CD4-positive, alpha-beta T cell (primary cell): ENCODE measurements around the gene NOD1. TPM values are rescaled to one million over a fixed set of nuclear protein-coding genes. Genes with fewer than 3 reads are reported as not detected.

Experiments
- ATAC-seq: fragments of 200-7000 bp; cut with Tn5 transposase; one replicate; pipeline ENCODE4 v1.10.0; 2022; ENCODE audit warnings: mild to moderate bottlenecking; ENCODE audit not compliant: poor library complexity
- CTCF ChIA-PET: fragments of 350-600 bp; sonication (Branson Sonifier 250); formaldehyde crosslinking; loops from one replicate; lab custom pipeline; 2021; ENCODE audit warnings: antibody characterized with exemption, inconsistent platforms; lab: Charles Lee
- POLR2A ChIA-PET: fragments of 350-600 bp; sonication (Branson Sonifier 250); formaldehyde crosslinking; loops from one replicate; lab custom pipeline; 2021; ENCODE audit warnings: antibody characterized with exemption, inconsistent platforms; lab: Charles Lee
- DNase-seq, 14 experiments: peaks; one replicate each; pipeline ENCODE4 v3.0.0-alpha.2; 2013 to 2020; ENCODE audit warnings: mixed read lengths in 2 of 14
- H3K27ac ChIP-seq, 2 donors: one replicate each; pipeline versions ENCODE4 v1.5.1 to v1.7.0; 2013; ENCODE audit warnings: low read length in 2 of 2, low read depth in 1 of 2, mild to moderate bottlenecking in 1 of 2
- H3K27me3 ChIP-seq, 2 experiments: 1 replicate in 1 of 2; 2 replicates in 1 of 2; pipeline versions ENCODE4 v1.6.1 to v1.7.0; 2013; ENCODE audit warnings: low read length in 2 of 2, control low read depth in 1 of 2, mild to moderate bottlenecking in 1 of 2, moderate library complexity in 1 of 2; ENCODE audit not compliant: insufficient read depth in 2 of 2, control insufficient read depth in 1 of 2
- H3K36me3 ChIP-seq: one replicate; pipeline ENCODE4 v1.6.1; 2013; ENCODE audit warnings: low read length, control low read depth; ENCODE audit not compliant: insufficient read depth
- H3K4me1 ChIP-seq: one replicate; pipeline ENCODE4 v1.6.1; 2013; ENCODE audit warnings: low read length, control low read depth; ENCODE audit not compliant: insufficient read depth
- H3K4me3 ChIP-seq: one replicate; pipeline ENCODE4 v1.5.1; 2013; ENCODE audit warnings: mild to moderate bottlenecking, low read length, moderate library complexity
- H3K9me3 ChIP-seq, 2 experiments: 1 replicate in 1 of 2; 2 replicates in 1 of 2; pipeline versions ENCODE4 v1.6.1 to v1.7.0; 2013; ENCODE audit warnings: low read length in 2 of 2, mild to moderate bottlenecking in 2 of 2, control low read depth in 1 of 2, moderate library complexity in 1 of 2; ENCODE audit not compliant: control insufficient read depth in 1 of 2, insufficient read depth in 1 of 2
- H3K27ac Mint-ChIP-seq: one replicate; pipeline ENCODE4 v1.8.0; 2020; ENCODE audit warnings: mixed read lengths
- H3K27me3 Mint-ChIP-seq: one replicate; pipeline ENCODE4 v1.8.0; 2021; ENCODE audit warnings: mixed read lengths
- H3K36me3 Mint-ChIP-seq: one replicate; pipeline ENCODE4 v1.8.0; 2021; ENCODE audit warnings: low read depth, mixed read lengths
- H3K4me1 Mint-ChIP-seq: one replicate; pipeline ENCODE4 v1.8.0; 2021; ENCODE audit warnings: low read depth, mixed read lengths
- H3K4me3 Mint-ChIP-seq: one replicate; pipeline ENCODE4 v1.8.0; 2020; ENCODE audit warnings: mild to moderate bottlenecking, mixed read lengths
- H3K9me3 Mint-ChIP-seq: one replicate; pipeline ENCODE4 v1.8.0; 2020; ENCODE audit warnings: mixed read lengths
- intact Hi-C, 2 experiments: fragments of 100-400 bp; cut with DNase I in 1 of 2; cut with micrococcal nuclease in 1 of 2; formaldehyde crosslinking; loops; one replicate each; pipeline versions ENCODE4 v1.15.1 to v1.9.0; 2023 to 2025; cut with DNase I, micrococcal nuclease
- total RNA-seq, 174 experiments: library from RNA in 2 of 174; stranded (reverse) in 2 of 174; gene quantifications; one replicate each; pipeline ENCODE4 v1.2.3 and lab custom pipeline; 2021 to 2026
- TF ChIP-seq, protein P1 (sequence below): fragments of 200-600 bp; IDR thresholded peaks from one replicate; pipeline ENCODE4 v1.8.0; 2022; ENCODE audit warnings: antibody characterized with exemption, mild to moderate bottlenecking

NOD1 gene
- total RNA-seq, 2 experiments from 2014 or later, result 11.6 to 12.6 TPM

DNA sequence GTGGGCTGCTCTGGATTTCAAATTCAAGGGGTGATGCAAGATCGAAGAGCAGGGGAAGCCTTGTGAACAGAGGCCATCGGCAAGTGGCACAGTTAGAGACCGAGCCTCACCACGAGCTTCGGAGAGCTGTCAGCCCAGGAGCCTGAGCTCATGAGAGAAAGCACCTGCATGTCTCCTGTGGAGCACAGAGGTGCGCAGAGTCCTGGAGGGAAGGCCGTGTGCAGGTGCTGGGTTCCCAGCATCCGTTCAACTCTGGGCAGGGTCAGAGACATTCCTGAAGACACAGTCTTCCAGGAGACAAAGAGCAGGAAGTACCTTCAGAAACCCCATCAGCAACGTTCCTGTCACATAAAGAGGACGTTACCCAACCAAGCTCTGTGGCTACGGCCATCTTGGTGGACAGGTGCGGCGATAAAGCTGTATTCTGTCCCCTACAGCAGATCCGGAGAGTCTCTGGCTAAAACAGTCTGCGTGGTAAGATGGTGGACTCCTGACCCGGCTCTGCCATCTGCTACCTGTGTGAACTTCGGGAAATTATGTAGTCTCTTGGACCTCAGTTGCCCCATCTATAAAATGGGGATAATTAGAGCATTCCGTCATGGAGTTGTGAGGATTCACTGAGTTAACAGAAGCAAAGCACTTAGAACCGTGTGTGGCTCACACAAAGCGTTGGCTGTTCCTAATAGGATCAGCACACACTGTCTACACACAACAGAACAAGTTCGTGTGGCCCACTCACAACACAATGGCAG lies 40.6 kb downstream of the NOD1 start:
- TF ChIP-seq, protein P1, sequence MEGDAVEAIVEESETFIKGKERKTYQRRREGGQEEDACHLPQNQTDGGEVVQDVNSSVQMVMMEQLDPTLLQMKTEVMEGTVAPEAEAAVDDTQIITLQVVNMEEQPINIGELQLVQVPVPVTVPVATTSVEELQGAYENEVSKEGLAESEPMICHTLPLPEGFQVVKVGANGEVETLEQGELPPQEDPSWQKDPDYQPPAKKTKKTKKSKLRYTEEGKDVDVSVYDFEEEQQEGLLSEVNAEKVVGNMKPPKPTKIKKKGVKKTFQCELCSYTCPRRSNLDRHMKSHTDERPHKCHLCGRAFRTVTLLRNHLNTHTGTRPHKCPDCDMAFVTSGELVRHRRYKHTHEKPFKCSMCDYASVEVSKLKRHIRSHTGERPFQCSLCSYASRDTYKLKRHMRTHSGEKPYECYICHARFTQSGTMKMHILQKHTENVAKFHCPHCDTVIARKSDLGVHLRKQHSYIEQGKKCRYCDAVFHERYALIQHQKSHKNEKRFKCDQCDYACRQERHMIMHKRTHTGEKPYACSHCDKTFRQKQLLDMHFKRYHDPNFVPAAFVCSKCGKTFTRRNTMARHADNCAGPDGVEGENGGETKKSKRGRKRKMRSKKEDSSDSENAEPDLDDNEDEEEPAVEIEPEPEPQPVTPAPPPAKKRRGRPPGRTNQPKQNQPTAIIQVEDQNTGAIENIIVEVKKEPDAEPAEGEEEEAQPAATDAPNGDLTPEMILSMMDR, result no peak
- ChIA-PET POLR2A (no interaction called here), CTCF (no interaction called here)
- Histone ChIP-seq H3K36me3 (peaks cover 39% of the 10 kb centered on the region), H3K27me3 (no peaks in the 10 kb centered on the region), H3K9me3 (no peaks in the 10 kb centered on the region), H3K27ac (no peak overlapping the region), H3K4me1 (no peaks in the 10 kb centered on the region), H3K4me3 (no peak overlapping the region)
- intact Hi-C loops, result no loop called here
- Mint-ChIP-seq H3K27me3 (no peaks in the 10 kb centered on the region), H3K36me3 (peaks cover 59% of the 10 kb centered on the region), H3K27ac (no peak overlapping the region), H3K4me1 (no peaks in the 10 kb centered on the region), H3K9me3 (no peaks in the 10 kb centered on the region), H3K4me3 (no peak overlapping the region)
- ATAC-seq, result no peak
- DNase-seq, result no peak

DNA sequence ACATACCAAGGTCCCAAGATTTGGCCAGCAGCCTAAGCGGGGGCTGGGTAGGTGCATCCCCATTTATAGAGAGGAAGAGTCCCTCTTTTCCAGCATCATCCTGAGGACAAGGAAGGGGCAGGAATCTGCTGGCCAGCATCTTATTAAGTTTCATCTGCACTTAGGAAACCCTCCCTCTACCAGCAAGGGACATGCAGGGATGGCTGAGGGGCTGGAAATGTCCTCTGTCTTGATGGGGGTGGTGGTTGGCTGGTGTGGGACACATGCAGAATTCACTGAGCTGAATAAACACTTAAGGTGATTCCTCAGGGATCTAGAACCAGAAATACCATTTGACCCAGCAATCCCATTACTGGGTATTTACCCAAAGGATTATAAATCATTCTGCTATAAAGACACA lies 42.1 kb downstream of the NOD1 start:
- Histone ChIP-seq H3K36me3 (peaks cover 39% of the 10 kb centered on the region), H3K27me3 (no peaks in the 10 kb centered on the region), H3K4me3 (no peak overlapping the region), H3K27ac (no peak overlapping the region), H3K4me1 (no peaks in the 10 kb centered on the region), H3K9me3 (no peaks in the 10 kb centered on the region)
- DNase-seq (no peak), ATAC-seq (no peak)
- H3K27me3 Mint-ChIP-seq, result no peaks in the 10 kb centered on the region
- H3K4me1 Mint-ChIP-seq, result no peaks in the 10 kb centered on the region
- CTCF ChIA-PET, result no interaction called here
- no peak overlapping the region for H3K27ac Mint-ChIP-seq
- no peak overlapping the region for H3K4me3 Mint-ChIP-seq
- H3K9me3 Mint-ChIP-seq, result no peaks in the 10 kb centered on the region
- peaks cover 73% of the 10 kb centered on the region for H3K36me3 Mint-ChIP-seq
- POLR2A ChIA-PET, result no interaction called here
- TF ChIP-seq, protein P1, result no peak
- intact Hi-C loops, result no loop called here

DNA sequence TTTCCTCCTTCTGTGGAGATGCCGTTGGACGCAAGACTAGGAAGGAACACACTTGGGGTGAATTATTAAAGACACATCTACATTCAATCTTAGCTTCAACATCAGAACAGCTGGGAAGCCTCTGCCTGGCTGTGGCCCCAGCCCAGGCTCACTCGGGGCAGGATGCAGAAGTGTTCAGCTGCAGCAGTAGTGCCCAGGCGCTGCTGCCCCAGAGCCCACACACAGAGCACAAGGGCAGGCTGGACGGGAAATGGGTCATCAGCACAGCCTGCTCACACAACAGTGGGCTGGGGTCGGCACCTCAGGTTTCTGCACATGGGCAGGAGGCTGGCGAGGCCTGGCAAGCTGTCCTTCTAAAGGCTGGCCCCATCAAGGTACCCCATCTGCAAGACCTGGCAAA lies 42.5 kb downstream of the NOD1 start:
- no peaks in the 10 kb centered on the region for H3K4me1 ChIP-seq
- H3K4me3 ChIP-seq, result no peak overlapping the region
- no peak overlapping the region for H3K27ac ChIP-seq
- H3K27ac Mint-ChIP-seq, result no peak overlapping the region
- no peak overlapping the region for H3K4me3 Mint-ChIP-seq
- H3K36me3 ChIP-seq, result peaks cover 40% of the 10 kb centered on the region
- H3K36me3 Mint-ChIP-seq, result peaks cover 77% of the 10 kb centered on the region
- no peak for DNase-seq
- no peaks in the 10 kb centered on the region for H3K9me3 ChIP-seq
- H3K27me3 ChIP-seq, result no peaks in the 10 kb centered on the region
- intact Hi-C loops, result no loop called here
- H3K4me1 Mint-ChIP-seq, result no peaks in the 10 kb centered on the region
- H3K27me3 Mint-ChIP-seq, result no peaks in the 10 kb centered on the region
- POLR2A ChIA-PET, result no interaction called here
- TF ChIP-seq, protein P1, result no peak
- ATAC-seq, result no peak
- H3K9me3 Mint-ChIP-seq, result no peaks in the 10 kb centered on the region
- CTCF ChIA-PET, result no interaction called here
